ENCODE results near the gene DOCK6.

DNA sequence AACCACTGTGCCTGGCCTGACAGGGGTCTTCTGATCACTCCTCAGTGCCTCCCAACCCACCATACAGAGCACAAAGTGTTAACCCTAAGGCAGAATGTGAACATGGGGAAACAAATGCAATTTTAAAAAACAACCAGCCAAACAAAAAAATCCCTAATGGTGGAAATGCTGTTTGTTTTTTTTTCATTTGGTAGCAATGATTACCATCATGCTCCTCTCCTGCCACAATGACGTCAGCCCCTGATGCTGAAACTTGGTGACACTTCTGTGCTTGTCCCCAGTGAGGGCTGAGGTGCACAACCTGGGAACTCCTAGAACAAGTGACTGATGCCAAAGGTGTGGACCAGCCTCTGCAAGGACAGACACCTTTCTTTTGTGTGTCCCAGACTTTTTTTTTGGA, 29.7 kb upstream of the DOCK6 start:
- TF ChIP-seq POLR2A (IDR thresholded peaks at IDR 0.05): no peak
- TF ChIP-seq, protein P1, sequence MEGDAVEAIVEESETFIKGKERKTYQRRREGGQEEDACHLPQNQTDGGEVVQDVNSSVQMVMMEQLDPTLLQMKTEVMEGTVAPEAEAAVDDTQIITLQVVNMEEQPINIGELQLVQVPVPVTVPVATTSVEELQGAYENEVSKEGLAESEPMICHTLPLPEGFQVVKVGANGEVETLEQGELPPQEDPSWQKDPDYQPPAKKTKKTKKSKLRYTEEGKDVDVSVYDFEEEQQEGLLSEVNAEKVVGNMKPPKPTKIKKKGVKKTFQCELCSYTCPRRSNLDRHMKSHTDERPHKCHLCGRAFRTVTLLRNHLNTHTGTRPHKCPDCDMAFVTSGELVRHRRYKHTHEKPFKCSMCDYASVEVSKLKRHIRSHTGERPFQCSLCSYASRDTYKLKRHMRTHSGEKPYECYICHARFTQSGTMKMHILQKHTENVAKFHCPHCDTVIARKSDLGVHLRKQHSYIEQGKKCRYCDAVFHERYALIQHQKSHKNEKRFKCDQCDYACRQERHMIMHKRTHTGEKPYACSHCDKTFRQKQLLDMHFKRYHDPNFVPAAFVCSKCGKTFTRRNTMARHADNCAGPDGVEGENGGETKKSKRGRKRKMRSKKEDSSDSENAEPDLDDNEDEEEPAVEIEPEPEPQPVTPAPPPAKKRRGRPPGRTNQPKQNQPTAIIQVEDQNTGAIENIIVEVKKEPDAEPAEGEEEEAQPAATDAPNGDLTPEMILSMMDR (IDR thresholded peaks at IDR 0.05): no peak
